ENCODE results near the gene H2AZ2. TPM values are rescaled to one million over a fixed set of nuclear protein-coding genes. Genes with fewer than 3 reads are reported as not detected.
A peak's percentile ranks its signal among the peaks of the same experiment; 100 is the strongest.

The H2AZ2 gene
- 100 to 1,000 TPM; 291 to 305 TPM for total RNA-seq

- Mint-ChIP-seq H3K36me3 (peaks cover 22% of the 10 kb centered on the region), H3K27me3 (no peaks in the 10 kb centered on the region), H3K4me1 (peaks cover 42% of the 10 kb centered on the region), H3K27ac (peak within 1 kb of the TSS; percentile 100), H3K9me3 (no peaks in the 10 kb centered on the region), H3K4me3 (peak within 1 kb of the TSS; percentile 97)
- peak; percentile 100 for DNase-seq
Measured at GRCh38 chr7:44847920-44848634, at the start of gene H2AZ2. Gene H2AZ2, minus strand, starts transcription at chr7:44848087. Its CDS starts 116 bp downstream, at chr7:44847971.

GRCh38 chr7:44897309-44897708 lies 49.4 kb upstream of the H2AZ2 start:
- H3K27ac Mint-ChIP-seq: peak overlapping the region; percentile 76
- no peaks in the 10 kb centered on the region for H3K27me3 Mint-ChIP-seq
- H3K4me1 Mint-ChIP-seq: peaks cover 18% of the 10 kb centered on the region
- H3K36me3 Mint-ChIP-seq: no peaks in the 10 kb centered on the region
- DNase-seq: no peak
- no peak overlapping the region for H3K4me3 Mint-ChIP-seq
- H3K9me3 Mint-ChIP-seq: peaks cover 7% of the 10 kb centered on the region

- Mint-ChIP-seq H3K9me3 (peaks cover 7% of the 10 kb centered on the region), H3K4me3 (no peak overlapping the region), H3K36me3 (peaks cover 2% of the 10 kb centered on the region), H3K27me3 (no peaks in the 10 kb centered on the region), H3K4me1 (peaks cover 35% of the 10 kb centered on the region), H3K27ac (no peak overlapping the region)
- DNase-seq: no peak
Measured at GRCh38 chr7:44894888-44895580, 47.1 kb upstream of the H2AZ2 start.

- Mint-ChIP-seq H3K36me3 (peaks cover 2% of the 10 kb centered on the region), H3K9me3 (peaks cover 7% of the 10 kb centered on the region), H3K27ac (no peak overlapping the region), H3K27me3 (no peaks in the 10 kb centered on the region), H3K4me3 (no peak overlapping the region), H3K4me1 (peaks cover 35% of the 10 kb centered on the region)
- DNase-seq: no peak
Measured at GRCh38 chr7:44893710-44894234, 45.9 kb upstream of the H2AZ2 start.

- no peak for DNase-seq
- Mint-ChIP-seq H3K9me3 (no peaks in the 10 kb centered on the region), H3K27ac (peak overlapping the region; percentile 96), H3K4me3 (peak overlapping the region; percentile 16), H3K27me3 (no peaks in the 10 kb centered on the region), H3K36me3 (peaks cover 2% of the 10 kb centered on the region), H3K4me1 (peaks cover 39% of the 10 kb centered on the region)
Measured at GRCh38 chr7:44891791-44892190, 43.9 kb upstream of the H2AZ2 start.

GRCh38 chr7:44891372-44891771 lies 43.5 kb upstream of the H2AZ2 start:
- Mint-ChIP-seq H3K36me3 (peaks cover 2% of the 10 kb centered on the region), H3K27ac (peak overlapping the region; percentile 96), H3K4me1 (peaks cover 41% of the 10 kb centered on the region), H3K27me3 (no peaks in the 10 kb centered on the region), H3K4me3 (peak overlapping the region; percentile 16), H3K9me3 (no peaks in the 10 kb centered on the region)
- DNase-seq: peak; percentile 43

GRCh38 chr7:44889086-44889781 lies 41.3 kb upstream of the H2AZ2 start:
- Mint-ChIP-seq H3K27me3 (no peaks in the 10 kb centered on the region), H3K4me1 (peaks cover 40% of the 10 kb centered on the region), H3K4me3 (no peak overlapping the region), H3K36me3 (peaks cover 6% of the 10 kb centered on the region), H3K27ac (no peak overlapping the region), H3K9me3 (peaks cover 3% of the 10 kb centered on the region)
- DNase-seq: no peak

GRCh38 chr7:44887293-44887692 lies 39.4 kb upstream of the H2AZ2 start:
- no peak for DNase-seq
- peaks cover 52% of the 10 kb centered on the region for H3K4me1 Mint-ChIP-seq
- peaks cover 24% of the 10 kb centered on the region for H3K36me3 Mint-ChIP-seq
- H3K4me3 Mint-ChIP-seq: peak overlapping the region; percentile 16
- H3K27me3 Mint-ChIP-seq: no peaks in the 10 kb centered on the region
- peak overlapping the region; percentile 97 for H3K27ac Mint-ChIP-seq
- H3K9me3 Mint-ChIP-seq: peaks cover 5% of the 10 kb centered on the region

GRCh38 chr7:44885394-44886317 lies 37.8 kb upstream of the H2AZ2 start, which contains the start of gene PURB:
Gene PURB, minus strand, starts transcription at chr7:44885530. Its CDS starts 182 bp downstream, at chr7:44885348.
- Mint-ChIP-seq H3K4me1 (peaks cover 50% of the 10 kb centered on the region), H3K4me3 (peak within 1 kb of the TSS; percentile 89), H3K27ac (peak within 1 kb of the TSS; percentile 97), H3K27me3 (no peaks in the 10 kb centered on the region), H3K9me3 (peaks cover 6% of the 10 kb centered on the region), H3K36me3 (peaks cover 37% of the 10 kb centered on the region)
- DNase-seq: peak; percentile 99

GRCh38 chr7:44884621-44885393 lies 36.9 kb upstream of the H2AZ2 start:
- peaks cover 46% of the 10 kb centered on the region for H3K36me3 Mint-ChIP-seq
- H3K4me1 Mint-ChIP-seq: peaks cover 56% of the 10 kb centered on the region
- peaks cover 10% of the 10 kb centered on the region for H3K9me3 Mint-ChIP-seq
- peak overlapping the region; percentile 88 for H3K27ac Mint-ChIP-seq
- H3K27me3 Mint-ChIP-seq: no peaks in the 10 kb centered on the region
- DNase-seq: peak; percentile 66
- H3K4me3 Mint-ChIP-seq: peak overlapping the region; percentile 89

GRCh38 chr7:44883961-44884620 lies 36.2 kb upstream of the H2AZ2 start:
- peaks cover 53% of the 10 kb centered on the region for H3K36me3 Mint-ChIP-seq
- H3K27ac Mint-ChIP-seq: peak overlapping the region; percentile 88

GRCh38 chr7:44882899-44883298 lies 35.0 kb upstream of the H2AZ2 start:
- H3K4me1 Mint-ChIP-seq: peaks cover 62% of the 10 kb centered on the region
- H3K4me3 Mint-ChIP-seq: peak overlapping the region; percentile 88
- DNase-seq: no peak
- H3K27ac Mint-ChIP-seq: no peak overlapping the region
- peaks cover 65% of the 10 kb centered on the region for H3K36me3 Mint-ChIP-seq
- no peaks in the 10 kb centered on the region for H3K27me3 Mint-ChIP-seq
- peaks cover 11% of the 10 kb centered on the region for H3K9me3 Mint-ChIP-seq

More at GRCh38 chr7:44883961-44884620, 36.2 kb upstream of the H2AZ2 start:
- Mint-ChIP-seq H3K27me3 (no peaks in the 10 kb centered on the region), H3K9me3 (peaks cover 11% of the 10 kb centered on the region), H3K4me1 (peaks cover 60% of the 10 kb centered on the region), H3K4me3 (peak overlapping the region; percentile 88)
- no peak for DNase-seq

GRCh38 chr7:44881610-44882009 lies 33.7 kb upstream of the H2AZ2 start:
- Mint-ChIP-seq H3K4me3 (peak overlapping the region; percentile 61), H3K27ac (no peak overlapping the region), H3K36me3 (peaks cover 77% of the 10 kb centered on the region), H3K4me1 (peaks cover 51% of the 10 kb centered on the region), H3K9me3 (peaks cover 15% of the 10 kb centered on the region), H3K27me3 (no peaks in the 10 kb centered on the region)
- no peak for DNase-seq
